HG03354 (cell line): Measurements from ENCODE around the gene CTNNBL1.

ENCODE experiments used
- ATAC-seq: cut with Tn5 transposase; IDR thresholded peaks from one replicate; pipeline ENCODE4 v1.9.1; 2021; ENCODE audit warnings: mild to moderate bottlenecking; ENCODE audit not compliant: unreplicated experiment, poor library complexity, severe bottlenecking

CTNNBL1 gene

GRCh38 chr20:37764333-37764935 is 70.6 kb downstream of the CTNNBL1 start:
- no peak for ATAC-seq

- no peak for ATAC-seq
These were observed 77.1 kb downstream of the CTNNBL1 start for GRCh38 chr20:37770908-37771307.

- ATAC-seq: no peak
These were observed 79.5 kb downstream of the CTNNBL1 start for GRCh38 chr20:37773291-37773826.

DNA sequence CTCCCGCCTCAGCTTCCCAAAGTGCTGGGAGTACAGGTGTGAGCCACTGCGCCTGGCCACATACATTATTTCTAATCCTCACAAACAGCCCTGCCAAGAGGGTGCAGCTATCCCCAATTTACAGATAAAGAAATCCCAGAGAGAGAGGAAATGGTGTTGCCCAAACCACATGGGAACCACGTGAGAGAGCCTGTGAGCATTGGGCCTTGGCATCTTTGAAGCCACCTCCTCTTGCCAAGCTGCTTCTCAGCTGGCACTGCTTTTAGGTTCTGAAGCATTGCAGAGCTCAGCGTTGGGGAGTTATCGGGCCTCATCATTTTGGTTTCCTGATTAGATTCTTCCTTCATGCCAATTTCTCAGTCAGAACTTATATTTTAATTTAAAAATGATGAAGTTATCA is 80.3 kb downstream of the CTNNBL1 start:
- no peak for ATAC-seq

GRCh38 chr20:37775200-37775599 is 81.4 kb downstream of the CTNNBL1 start:
- no peak for ATAC-seq

- ATAC-seq: no peak
These were observed 82.2 kb downstream of the CTNNBL1 start for GRCh38 chr20:37776049-37776448.

DNA sequence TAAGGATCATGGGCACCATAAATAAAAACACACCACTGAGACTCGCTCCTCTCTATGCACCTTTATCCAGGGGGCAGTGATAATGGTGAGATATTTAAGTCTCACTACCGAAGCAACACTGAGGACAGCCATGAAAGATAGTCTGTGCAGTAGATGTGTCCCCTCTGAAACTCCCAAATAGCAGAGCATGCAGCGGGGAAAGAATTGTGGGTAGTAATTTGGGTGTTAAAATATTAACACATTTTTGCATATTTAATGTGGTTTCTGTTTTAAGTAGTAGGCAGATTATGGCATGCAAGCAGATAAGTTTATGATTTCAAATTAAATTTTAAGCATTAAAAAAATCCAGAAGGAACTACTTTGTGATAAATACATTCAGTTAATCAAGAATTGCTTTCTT is 82.7 kb downstream of the CTNNBL1 start:
- no peak for ATAC-seq

DNA sequence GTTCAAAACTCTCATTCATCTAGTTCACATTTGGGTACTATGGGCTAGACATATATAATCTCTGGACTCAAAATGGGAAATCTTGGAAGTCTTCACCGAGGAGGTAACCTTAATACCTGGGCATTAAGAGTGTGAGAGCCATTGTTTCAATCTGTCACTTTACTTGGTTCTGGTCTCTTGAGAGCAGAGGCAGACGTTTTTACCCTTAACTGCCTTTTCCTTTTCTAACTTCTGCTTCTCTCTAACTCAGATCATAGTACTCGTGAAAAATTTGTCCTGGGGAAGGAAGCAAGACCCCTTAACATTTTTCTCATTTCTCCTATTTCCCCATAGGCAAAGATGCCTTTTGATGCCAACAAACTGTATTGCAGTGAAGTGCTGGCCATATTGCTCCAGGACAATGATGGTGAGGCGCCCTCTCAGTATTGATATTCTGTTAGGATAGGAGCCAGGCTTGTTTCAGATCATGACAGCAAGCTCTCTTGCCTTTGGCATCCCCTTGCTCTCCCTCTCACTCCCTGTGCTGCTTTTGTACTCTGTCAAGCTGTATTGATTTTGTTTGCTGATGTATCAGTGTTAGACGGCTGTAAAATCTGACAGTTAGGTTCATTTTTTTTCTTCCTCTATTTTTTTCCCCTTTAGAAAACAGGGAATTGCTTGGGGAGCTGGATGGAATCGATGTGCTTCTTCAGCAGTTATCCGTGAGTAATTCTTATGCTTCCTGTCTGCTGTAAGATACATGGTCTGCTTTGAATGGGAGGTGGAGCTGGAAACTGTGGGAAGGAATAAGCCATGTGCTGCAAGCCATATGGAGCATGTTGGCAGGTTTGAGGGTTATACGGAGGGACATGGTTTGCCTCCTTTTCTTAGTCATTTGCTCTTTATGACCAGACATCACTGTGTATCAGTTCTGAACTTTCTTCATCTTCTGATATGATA is 83.5 kb downstream of the CTNNBL1 start:
- no peak for ATAC-seq

DNA sequence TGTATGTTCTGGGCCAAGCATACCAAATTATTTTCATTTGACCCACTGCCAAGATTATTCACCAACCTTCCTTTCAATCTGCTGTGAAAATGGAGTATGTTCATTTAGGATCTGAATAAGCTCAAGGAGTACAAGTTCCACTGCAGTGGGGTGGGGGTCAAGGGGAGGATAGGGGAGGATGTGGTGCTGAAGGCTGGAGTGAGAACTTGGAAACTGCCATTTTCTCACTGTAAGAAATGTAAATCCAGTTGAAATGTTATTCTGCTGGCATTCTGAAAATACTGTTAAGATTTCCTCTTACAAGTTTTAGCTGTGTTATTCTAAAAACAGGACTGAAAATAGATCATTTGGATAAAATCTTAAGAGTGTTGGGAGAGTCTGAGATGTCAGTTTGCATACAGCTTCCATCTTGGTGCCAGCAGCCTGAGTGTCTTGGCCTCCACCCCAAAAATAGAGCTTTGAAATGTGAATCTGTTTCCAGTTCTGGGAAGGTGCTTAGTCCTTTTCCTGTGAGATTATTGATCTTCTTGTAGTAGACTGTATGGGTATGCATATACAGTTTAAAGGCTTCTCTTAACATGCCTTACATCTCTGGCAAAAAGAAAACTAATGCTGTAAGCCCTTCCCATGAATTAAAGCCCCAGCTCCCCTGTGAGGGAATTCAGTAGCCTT is 84.3 kb downstream of the CTNNBL1 start:
- no peak for ATAC-seq

DNA sequence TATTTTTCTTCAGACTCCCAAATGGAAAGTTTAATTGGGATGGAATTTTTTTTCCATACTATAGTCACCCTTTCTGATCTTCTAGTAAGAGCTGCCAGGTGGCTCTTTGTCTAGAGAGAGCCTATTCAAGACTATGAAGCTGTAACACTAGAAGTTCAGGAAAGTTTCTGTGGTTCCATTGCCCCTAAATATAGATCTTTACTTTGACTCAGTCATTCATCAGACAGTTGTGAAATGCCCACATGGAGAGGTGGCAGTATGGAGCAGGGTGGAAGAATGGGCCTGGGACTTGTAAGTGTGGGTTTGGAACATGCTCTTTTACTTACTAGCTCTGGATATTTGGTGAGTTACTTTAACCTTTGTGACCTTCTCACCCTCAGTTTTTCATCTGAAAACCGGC is 87.8 kb downstream of the CTNNBL1 start:
- no peak for ATAC-seq

DNA sequence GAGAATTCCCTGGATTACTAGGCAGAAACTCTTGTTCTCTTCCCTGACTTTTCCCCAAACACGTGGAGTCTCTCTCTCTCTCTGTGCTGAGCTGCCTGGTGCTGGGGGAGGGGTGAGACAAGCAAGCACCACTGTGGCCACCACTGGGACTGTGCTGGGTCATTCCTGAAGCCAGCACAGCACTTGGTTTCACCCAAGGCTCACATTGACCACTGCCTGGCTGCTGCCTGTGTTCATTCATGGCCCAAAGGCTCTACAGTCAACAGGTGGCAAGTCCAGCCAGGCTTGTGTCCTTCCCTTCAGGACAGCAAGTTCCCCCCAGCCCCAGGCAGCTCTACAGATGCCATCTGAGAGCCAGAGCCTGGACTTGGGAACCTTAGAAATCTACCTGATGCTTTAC is 92.2 kb downstream of the CTNNBL1 start:
- ATAC-seq: no peak

DNA sequence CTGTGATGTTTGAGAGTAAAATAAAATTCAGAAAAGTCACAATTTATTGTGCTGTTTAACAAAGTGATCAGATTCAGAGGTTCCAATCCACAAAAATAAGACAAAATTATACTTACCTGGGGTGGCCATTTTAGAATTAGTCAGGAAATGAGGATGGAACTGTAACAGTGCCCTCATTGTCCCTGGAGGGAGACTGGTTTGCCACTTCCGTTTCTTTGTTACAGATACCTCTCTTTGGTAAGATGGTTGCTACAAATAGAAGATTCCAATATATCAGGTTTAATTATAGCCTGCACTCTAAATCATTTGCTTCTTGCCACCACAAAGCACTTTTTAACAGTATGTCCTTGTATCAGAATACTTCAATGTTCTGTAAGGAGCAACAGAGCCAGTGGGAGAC is 95.6 kb downstream of the CTNNBL1 start:
- no peak for ATAC-seq

DNA sequence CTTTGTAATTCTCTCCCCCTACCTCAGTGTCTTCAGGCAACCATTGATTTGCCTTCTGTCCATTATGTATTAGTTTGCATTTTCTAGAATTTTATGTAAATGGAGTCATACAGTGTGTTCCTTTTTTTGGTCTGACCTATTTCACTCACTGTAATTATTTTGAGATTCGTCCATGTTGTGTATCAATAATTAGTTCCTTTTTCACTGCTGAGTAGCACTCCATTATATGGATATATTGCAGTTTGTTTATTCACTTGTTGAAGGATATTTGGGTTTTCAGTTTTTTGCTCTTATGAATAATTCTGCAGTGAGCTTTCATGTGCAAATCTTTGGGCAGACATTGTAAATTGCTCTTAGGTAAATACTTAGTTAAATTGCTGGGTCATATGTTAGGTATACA is 97.1 kb downstream of the CTNNBL1 start:
- no peak for ATAC-seq

- no peak for ATAC-seq
These were observed 102.3 kb downstream of the CTNNBL1 start for GRCh38 chr20:37796121-37796520.

- ATAC-seq: no peak
These were observed 102.9 kb downstream of the CTNNBL1 start for GRCh38 chr20:37796733-37797132.

GRCh38 chr20:37797669-37798175 is 103.9 kb downstream of the CTNNBL1 start:
- no peak for ATAC-seq

- ATAC-seq: no peak
These were observed 104.5 kb downstream of the CTNNBL1 start for GRCh38 chr20:37798312-37798711.

GRCh38 chr20:37800618-37801017 is 106.8 kb downstream of the CTNNBL1 start:
- ATAC-seq: no peak

DNA sequence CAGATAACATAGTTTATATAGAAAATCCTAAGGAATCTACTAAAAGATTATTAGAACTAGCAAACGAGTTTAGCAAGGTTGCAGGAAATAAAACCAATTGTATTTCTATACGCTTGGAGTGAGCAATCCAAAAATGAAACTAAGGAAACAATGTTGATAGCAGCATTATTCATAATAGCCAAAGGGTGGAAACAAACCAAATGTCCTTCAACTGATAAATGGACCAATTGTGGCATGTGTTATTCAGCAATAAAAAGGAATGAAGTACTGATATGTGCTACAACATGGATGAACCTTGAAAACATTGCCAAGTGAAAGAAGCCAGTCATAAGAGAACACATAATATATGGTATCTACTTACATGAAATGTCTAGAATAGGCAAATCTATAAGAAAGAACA is 108.1 kb downstream of the CTNNBL1 start:
- no peak for ATAC-seq
